PFSK-1 (cell line): ENCODE data around the gene SCNN1B.

Source experiments
- POLR2AphosphoS5 ChIP-seq: IDR thresholded peaks from 2 replicates; pipeline ENCODE4 v1.6.1; 2012; ENCODE audit warnings: low read depth, mild to moderate bottlenecking, control low read depth, low read length, moderate library complexity
- REST ChIP-seq, 2 experiments: IDR thresholded peaks; 2 replicates each; pipeline versions ENCODE4 v1.6.1 to v1.8.0; 2011 to 2012; ENCODE audit warnings: low read depth in 2 of 2, low read length in 2 of 2, control low read depth in 1 of 2, inconsistent platforms in 1 of 2, mild to moderate bottlenecking in 1 of 2, moderate library complexity in 1 of 2; ENCODE audit not compliant: insufficient read depth in 1 of 2
- SIN3A ChIP-seq: IDR thresholded peaks from 2 replicates; pipeline ENCODE4 v1.6.1; 2012; ENCODE audit warnings: mild to moderate bottlenecking, low read length, moderate library complexity, borderline replicate concordance; ENCODE audit not compliant: insufficient read depth
- TAF1 ChIP-seq: IDR thresholded peaks from 2 replicates; pipeline ENCODE4 v1.6.1; 2012; ENCODE audit warnings: low read length, control low read depth, borderline replicate concordance; ENCODE audit not compliant: insufficient read depth

- TF ChIP-seq REST (IDR thresholded peaks at IDR 0.05; ENCODE audit: insufficient read depth in 1 of 2, low read depth in 2 of 2, low read length in 2 of 2) (no peak), TAF1 (no peak), SIN3A (no peak), POLR2AphosphoS5 (no peak)
Measured at GRCh38 chr16:23317266-23317661, 15.2 kb downstream of the SCNN1B start.
